LHCN-M2 (cell line): ENCODE data around the gene DNLZ. TPM values are rescaled to one million over a fixed set of nuclear protein-coding genes. Genes with fewer than 3 reads are reported as not detected.

Source experiments
- DNase-seq: peaks from one replicate; pipeline ENCODE4 v3.0.0-alpha.2; 2012; ENCODE audit warnings: low read depth
- total RNA-seq: library from RNA; depleted of rRNA; stranded (reverse); fragments of >200 nt; gene quantifications from 2 replicates; pipeline ENCODE4 v1.2.3, GENCODE V29; 2014

Gene DNLZ
- total RNA-seq, 1 experiment from 2014 or later: 52.0 TPM

GRCh38 chr9:136343884-136344269 lies 19.7 kb downstream of the DNLZ start:
- DNase-seq: no peak

GRCh38 chr9:136343121-136343883 lies 20.2 kb downstream of the DNLZ start:
- DNase-seq: no peak

GRCh38 chr9:136342181-136343120 lies 21.1 kb downstream of the DNLZ start:
- no peak for DNase-seq

- DNase-seq: no peak
Observed at GRCh38 chr9:136341769-136342168, 21.8 kb downstream of the DNLZ start.

GRCh38 chr9:136341042-136341655 lies 22.4 kb downstream of the DNLZ start:
- no peak for DNase-seq

GRCh38 chr9:136340356-136341041 lies 23.0 kb downstream of the DNLZ start:
- DNase-seq: no peak

GRCh38 chr9:136339958-136340310 lies 23.6 kb downstream of the DNLZ start:
- DNase-seq: no peak

GRCh38 chr9:136339173-136339957 lies 24.2 kb downstream of the DNLZ start:
- DNase-seq: peak; percentile 36

GRCh38 chr9:136338511-136338910 lies 25.0 kb downstream of the DNLZ start:
- DNase-seq: no peak

- DNase-seq: no peak
Observed at GRCh38 chr9:136337416-136338395, 25.8 kb downstream of the DNLZ start.

- DNase-seq: no peak
Observed at GRCh38 chr9:136336881-136337280, 26.7 kb downstream of the DNLZ start.

- no peak for DNase-seq
Observed at GRCh38 chr9:136336156-136336870, 27.2 kb downstream of the DNLZ start.

- DNase-seq: no peak
Observed at GRCh38 chr9:136335296-136336155, 28.0 kb downstream of the DNLZ start.

GRCh38 chr9:136334541-136334940 lies 29.0 kb downstream of the DNLZ start:
- no peak for DNase-seq

GRCh38 chr9:136333486-136333885 lies 30.1 kb downstream of the DNLZ start:
- no peak for DNase-seq

GRCh38 chr9:136333045-136333444 lies 30.5 kb downstream of the DNLZ start:
- DNase-seq: no peak

GRCh38 chr9:136332482-136332983 lies 31.0 kb downstream of the DNLZ start:
- no peak for DNase-seq
